Bronchial smooth muscle cell (primary cell): Measurements from ENCODE around the gene PITPNM1. TPM values are rescaled to one million over a fixed set of nuclear protein-coding genes. Genes with fewer than 3 reads are reported as not detected.

Source experiments
- total RNA-seq: library from RNA; depleted of rRNA; stranded (reverse); fragments of >200 nt; gene quantifications from 2 replicates; pipeline ENCODE4 v1.2.1, GENCODE V29; 2014

Gene PITPNM1
- 10.7 and 16.4 TPM in 2 replicates for total RNA-seq

DNA sequence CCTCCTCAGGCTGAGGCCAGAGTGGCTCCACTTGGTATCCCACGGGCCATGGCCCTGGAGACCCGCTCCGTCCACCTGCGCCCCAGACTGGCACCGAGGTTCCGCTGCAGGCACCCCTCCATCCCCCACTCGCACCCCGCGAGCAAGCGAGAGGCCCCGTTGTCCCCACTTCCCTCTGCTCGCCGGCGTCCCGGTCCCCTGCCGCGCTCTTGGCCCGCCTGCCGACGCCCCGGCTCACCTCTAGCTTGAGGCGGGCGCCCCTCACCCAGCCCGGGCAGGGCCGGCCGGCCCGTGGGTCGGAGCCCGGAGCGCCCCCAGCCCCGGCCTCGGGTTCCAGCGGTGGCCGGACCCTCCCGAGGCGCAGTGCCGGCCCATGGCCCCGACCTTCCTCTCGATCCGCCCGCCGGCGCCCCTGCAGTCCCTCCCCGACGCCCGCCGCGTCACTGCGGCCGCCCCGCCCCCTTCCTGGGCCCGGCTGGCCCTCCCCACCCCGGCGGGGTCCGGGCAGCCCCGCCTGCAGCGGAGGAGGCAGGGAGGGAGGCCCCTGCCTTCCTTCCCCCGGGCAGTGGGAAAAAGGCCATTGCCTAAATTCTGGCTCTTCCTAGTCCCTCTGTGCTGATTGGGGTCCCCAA is at the start of gene PITPNM1:
PITPNM1 (minus strand) TSS at position 414 of the 632 bp plus-strand sequence. CDS start 1,183 bp downstream, outside the sequence.

DNA sequence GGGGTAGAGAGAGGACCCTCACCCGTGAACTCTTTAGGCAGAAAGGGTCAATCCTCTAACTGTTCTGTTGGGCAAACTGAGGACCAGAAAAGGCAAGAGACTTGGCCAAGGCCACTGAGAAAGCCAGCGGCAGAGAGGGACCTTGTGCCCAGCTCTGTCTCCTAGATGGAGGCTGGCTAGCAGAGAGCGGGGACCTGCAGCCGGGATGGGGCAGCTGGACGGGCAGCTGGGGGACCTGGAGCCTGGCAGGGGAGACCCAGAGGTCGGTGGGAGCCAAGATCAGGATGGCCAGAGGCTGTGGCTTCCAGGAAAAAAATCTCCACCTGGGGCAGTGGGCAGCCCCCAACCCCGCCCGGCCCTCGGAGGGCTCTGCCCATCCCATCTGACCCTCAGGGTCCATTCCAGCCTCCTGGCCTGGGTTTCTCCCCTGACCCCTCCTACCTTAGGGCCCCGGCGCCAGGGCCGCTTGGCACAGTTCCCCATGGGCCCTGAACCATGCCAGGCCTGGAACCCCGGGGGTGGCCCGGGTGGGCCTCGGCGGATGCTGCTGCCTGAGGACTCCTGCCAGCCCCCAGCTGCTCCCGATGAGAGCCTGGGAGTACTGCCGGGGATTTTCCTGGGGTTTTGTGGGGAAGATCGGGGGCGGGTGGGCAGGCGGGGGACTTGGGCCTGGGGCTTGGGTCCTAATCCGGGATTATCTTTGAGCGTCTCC is 17.8 kb upstream of the PITPNM1 start, which contains the start of gene CABP2:
CABP2 (minus strand) TSS at position 603 of the 712 bp plus-strand sequence; CDS start at position 483, 120 bp downstream.

DNA sequence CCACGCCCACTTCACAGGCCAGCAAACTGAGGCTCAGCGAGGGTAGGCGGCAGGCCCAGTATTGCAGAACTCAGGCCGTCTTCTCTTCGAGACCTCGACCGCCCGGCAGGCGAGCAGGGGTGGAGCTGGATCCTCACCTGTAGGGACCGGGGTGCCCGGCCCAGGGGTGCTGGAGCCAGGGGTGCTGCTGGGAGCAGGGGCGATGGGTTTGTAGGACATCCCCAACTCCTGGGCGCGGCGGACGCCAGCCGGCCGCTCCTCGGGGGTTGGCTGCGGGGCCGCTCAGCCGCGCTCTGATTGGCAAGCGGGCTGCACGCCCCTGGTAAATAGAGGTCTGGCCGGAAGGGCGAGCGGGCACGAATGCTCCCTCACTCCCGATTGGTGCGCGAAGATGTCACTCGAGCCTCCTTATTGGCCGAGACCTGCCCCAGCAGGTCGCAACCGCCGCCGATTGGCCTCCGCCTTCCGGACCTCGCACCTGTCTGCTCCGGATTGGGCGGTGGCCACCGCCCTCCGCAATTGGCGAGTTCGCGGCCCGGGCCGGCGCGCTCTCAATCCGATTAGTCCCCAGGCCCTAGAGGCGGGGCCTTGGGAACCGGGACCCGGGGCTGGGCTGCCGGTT is 2.8 kb upstream of the PITPNM1 start, which contains the start of gene CDK2AP2:
CDK2AP2 (minus strand) TSS at position 299 of the 622 bp plus-strand sequence; CDS start at position 219, 80 bp downstream.

GRCh38 chr11:67482827-67483798 is 22.1 kb downstream of the PITPNM1 start, which contains the start of gene AIP:
TSS of gene AIP (plus strand) at chr11:67483026. CDS start at chr11:67483159, 133 bp downstream.

DNA sequence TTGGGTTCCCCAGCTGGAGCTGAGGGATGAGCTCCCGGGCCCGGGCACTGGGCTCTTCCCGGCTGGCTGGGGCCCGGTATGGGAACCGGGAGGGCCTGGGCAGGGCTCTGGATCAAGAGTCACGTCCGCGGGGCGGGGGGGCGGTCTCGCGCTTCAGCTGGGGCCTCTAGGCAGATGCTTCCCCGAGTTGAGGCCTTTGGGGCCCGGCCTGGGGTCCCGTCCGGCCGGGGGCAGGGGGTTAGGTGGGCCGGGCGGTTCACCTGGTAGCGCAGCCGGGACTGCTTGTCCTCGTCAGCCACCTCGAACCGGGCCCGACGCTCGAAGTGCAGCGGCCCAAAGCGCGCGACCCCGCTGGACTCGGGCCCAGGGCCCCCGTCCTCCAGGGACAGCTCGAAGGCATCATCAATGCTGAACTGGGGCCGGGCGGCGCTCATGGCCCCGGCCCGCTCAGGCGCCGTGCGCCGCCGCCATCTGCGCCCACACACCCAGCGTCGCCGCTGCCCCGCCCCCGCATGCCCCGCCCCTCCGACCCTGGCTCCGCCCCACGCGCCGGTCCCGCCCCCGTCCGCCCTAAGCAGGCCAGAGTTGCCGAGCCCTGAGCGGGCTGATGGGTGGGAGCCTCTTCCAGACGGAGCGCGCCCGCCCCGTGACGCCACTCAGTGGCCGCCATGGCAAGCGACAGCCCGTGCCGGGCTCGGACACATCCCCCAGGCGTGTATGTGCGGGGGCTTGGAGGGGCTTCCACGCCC is 36.2 kb downstream of the PITPNM1 start, which contains the start of gene TMEM134:
TMEM134 (minus strand) TSS at position 493 of the 749 bp plus-strand sequence; CDS start at position 434, 59 bp downstream.

DNA sequence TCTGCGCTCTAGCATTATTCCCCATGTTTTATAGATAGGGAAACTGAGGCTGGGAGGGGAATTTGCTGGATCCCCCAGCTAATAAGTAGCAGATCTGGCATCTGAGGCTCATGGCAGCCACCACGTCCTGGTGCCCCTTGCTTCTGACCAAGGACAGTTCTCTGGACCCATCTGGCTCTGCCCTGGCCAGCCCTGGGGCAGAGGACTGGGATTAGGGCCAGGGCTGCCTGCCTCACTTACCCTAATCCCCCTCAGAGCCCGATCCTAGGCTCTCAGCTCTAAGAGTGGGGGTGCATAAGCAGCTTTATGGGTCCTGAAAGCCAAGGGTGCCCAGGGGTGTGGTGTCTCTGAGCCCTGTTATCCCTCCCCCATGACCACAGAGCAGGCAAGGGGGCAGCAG is 50.1 kb downstream of the PITPNM1 start, which contains the start of gene CABP4:
CABP4 (plus strand) TSS at position 301 of the 400 bp plus-strand sequence; CDS start at position 371, 70 bp downstream.

GRCh38 chr11:67452141-67452952 is 52.8 kb downstream of the PITPNM1 start, which contains the start of gene GPR152:
TSS of gene GPR152 (minus strand) at chr11:67452729. CDS start at chr11:67452724, 5 bp downstream.

Other genes starting within 250 kb of the PITPNM1 start
- 21.3 and 23.3 TPM in 2 replicates for gene GRK2, start 238.9 kb downstream of the PITPNM1 start, total RNA-seq
- gene ANKRD13D, start 216.1 kb downstream of the PITPNM1 start, total RNA-seq = 26.6 and 32.3 TPM in 2 replicates
- 16.2 and 19.1 TPM in 2 replicates for gene SSH3, start 201.8 kb downstream of the PITPNM1 start, total RNA-seq
- gene POLD4, start 151.8 kb downstream of the PITPNM1 start, total RNA-seq = 26.8 and 32.2 TPM in 2 replicates
- 2.7 and 3.0 TPM in 2 replicates for gene CLCF1, start 131.8 kb downstream of the PITPNM1 start, total RNA-seq
- gene RAD9A, start 113.4 kb downstream of the PITPNM1 start, total RNA-seq = 5.0 and 6.3 TPM in 2 replicates
- 72.2 and 109 TPM in 2 replicates for gene PPP1CA, start 103.5 kb downstream of the PITPNM1 start, total RNA-seq
- not detected in 2 replicates for gene TBC1D10C, start 101.3 kb downstream of the PITPNM1 start, total RNA-seq
- 0.09 and 0.16 TPM in 2 replicates for gene CARNS1, start 89.7 kb downstream of the PITPNM1 start, total RNA-seq
- 28.4 and 43.7 TPM in 2 replicates for gene RPS6KB2, start 76.9 kb downstream of the PITPNM1 start, total RNA-seq
- under 0.01 TPM in 1 of 2 replicates, not detected in the other for gene PTPRCAP, start 67.7 kb downstream of the PITPNM1 start, total RNA-seq
- gene CORO1B, start 61.9 kb downstream of the PITPNM1 start, total RNA-seq = 175 and 181 TPM in 2 replicates
- gene GPR152, start 52.6 kb downstream of the PITPNM1 start, total RNA-seq = not detected in 2 replicates
- gene CABP4, start 50.0 kb downstream of the PITPNM1 start, total RNA-seq = not detected in 2 replicates
- 7.8 and 14.7 TPM in 2 replicates for gene TMEM134, start 36.1 kb downstream of the PITPNM1 start, total RNA-seq
- 138 and 208 TPM in 2 replicates for gene AIP, start 22.3 kb downstream of the PITPNM1 start, total RNA-seq
- 4.4 and 5.5 TPM in 2 replicates for gene CDK2AP2, start 2.8 kb upstream of the PITPNM1 start, total RNA-seq
- not detected in 2 replicates for gene CABP2, start 18.1 kb upstream of the PITPNM1 start, total RNA-seq
- gene GSTP1, start 78.4 kb upstream of the PITPNM1 start, total RNA-seq = 486 and 932 TPM in 2 replicates
- 223 and 240 TPM in 2 replicates for gene NDUFV1, start 101.6 kb upstream of the PITPNM1 start, total RNA-seq
- gene NUDT8, start 124.6 kb upstream of the PITPNM1 start, total RNA-seq = 2.7 and 2.8 TPM in 2 replicates
- gene TBX10, start 134.4 kb upstream of the PITPNM1 start, total RNA-seq = not detected in 2 replicates
- gene ACY3, start 145.4 kb upstream of the PITPNM1 start, total RNA-seq = not detected in 2 replicates
- 0.34 TPM in 1 of 2 replicates, not detected in the other for gene ALDH3B2, start 169.3 kb upstream of the PITPNM1 start, total RNA-seq